GM06990 (cell line): ENCODE measurements around the gene ESRRA.
"Not testable (repeated sequence)": the region's sequence is repeated elsewhere in the genome, so short reads cannot be mapped to it uniquely, and the experiment has no call there.

Experiments used
- DNase-seq: peaks from one replicate; pipeline ENCODE4 v3.0.0-alpha.2; 2011; ENCODE audit not compliant: insufficient read length; ENCODE audit errors: extremely low read depth
- H3K27me3 ChIP-seq: replicated peaks from 2 replicates; pipeline ENCODE4 v1.6.0; 2011; ENCODE audit warnings: low read length; ENCODE audit not compliant: control insufficient read depth, insufficient read depth
- H3K36me3 ChIP-seq: 2 replicates; pipeline ENCODE4 v1.5.1; 2011; ENCODE audit warnings: low read length; ENCODE audit not compliant: control insufficient read depth, insufficient read depth
- H3K4me3 ChIP-seq: replicated peaks from 2 replicates; pipeline ENCODE4 v1.5.1; 2011; ENCODE audit warnings: low read depth, mild to moderate bottlenecking, control low read depth, low read length
- TF ChIP-seq, protein P1 (sequence below): IDR thresholded peaks from 2 replicates; pipeline ENCODE4 v1.5.1; 2011; ENCODE audit warnings: low read length, control low read depth, mild to moderate bottlenecking, inconsistent platforms; ENCODE audit not compliant: insufficient read depth, poor library complexity, severe bottlenecking

ESRRA gene

GRCh38 chr11:64314805-64315561, 9.7 kb downstream of the ESRRA start:
- Histone ChIP-seq H3K36me3 (peaks cover 16% of the 10 kb centered on the region), H3K4me3 (no peak overlapping the region), H3K27me3 (no peaks in the 10 kb centered on the region)
- no peak for DNase-seq
- TF ChIP-seq, protein P1, sequence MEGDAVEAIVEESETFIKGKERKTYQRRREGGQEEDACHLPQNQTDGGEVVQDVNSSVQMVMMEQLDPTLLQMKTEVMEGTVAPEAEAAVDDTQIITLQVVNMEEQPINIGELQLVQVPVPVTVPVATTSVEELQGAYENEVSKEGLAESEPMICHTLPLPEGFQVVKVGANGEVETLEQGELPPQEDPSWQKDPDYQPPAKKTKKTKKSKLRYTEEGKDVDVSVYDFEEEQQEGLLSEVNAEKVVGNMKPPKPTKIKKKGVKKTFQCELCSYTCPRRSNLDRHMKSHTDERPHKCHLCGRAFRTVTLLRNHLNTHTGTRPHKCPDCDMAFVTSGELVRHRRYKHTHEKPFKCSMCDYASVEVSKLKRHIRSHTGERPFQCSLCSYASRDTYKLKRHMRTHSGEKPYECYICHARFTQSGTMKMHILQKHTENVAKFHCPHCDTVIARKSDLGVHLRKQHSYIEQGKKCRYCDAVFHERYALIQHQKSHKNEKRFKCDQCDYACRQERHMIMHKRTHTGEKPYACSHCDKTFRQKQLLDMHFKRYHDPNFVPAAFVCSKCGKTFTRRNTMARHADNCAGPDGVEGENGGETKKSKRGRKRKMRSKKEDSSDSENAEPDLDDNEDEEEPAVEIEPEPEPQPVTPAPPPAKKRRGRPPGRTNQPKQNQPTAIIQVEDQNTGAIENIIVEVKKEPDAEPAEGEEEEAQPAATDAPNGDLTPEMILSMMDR = no peak

DNA sequence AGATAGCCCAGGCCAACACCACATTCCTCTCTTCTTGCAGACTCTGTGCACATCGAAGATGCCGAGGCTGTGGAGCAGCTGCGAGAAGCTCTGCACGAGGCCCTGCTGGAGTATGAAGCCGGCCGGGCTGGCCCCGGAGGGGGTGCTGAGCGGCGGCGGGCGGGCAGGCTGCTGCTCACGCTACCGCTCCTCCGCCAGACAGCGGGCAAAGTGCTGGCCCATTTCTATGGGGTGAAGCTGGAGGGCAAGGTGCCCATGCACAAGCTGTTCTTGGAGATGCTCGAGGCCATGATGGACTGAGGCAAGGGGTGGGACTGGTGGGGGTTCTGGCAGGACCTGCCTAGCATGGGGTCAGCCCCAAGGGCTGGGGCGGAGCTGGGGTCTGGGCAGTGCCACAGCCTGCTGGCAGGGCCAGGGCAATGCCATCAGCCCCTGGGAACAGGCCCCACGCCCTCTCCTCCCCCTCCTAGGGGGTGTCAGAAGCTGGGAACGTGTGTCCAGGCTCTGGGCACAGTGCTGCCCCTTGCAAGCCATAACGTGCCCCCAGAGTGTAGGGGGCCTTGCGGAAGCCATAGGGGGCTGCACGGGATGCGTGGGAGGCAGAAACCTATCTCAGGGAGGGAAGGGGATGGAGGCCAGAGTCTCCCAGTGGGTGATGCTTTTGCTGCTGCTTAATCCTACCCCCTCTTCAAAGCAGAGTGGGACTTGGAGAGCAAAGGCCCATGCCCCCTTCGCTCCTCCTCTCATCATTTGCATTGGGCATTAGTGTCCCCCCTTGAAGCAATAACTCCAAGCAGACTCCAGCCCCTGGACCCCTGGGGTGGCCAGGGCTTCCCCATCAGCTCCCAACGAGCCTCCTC, 10.6 kb downstream of the ESRRA start:
- DNase-seq, H3K27me3 ChIP-seq: not testable (repeated sequence)
- Histone ChIP-seq H3K36me3 (peaks cover 20% of the 10 kb centered on the region), H3K4me3 (peak overlapping the region; percentile 97)

GRCh38 chr11:64316672-64317324, 11.5 kb downstream of the ESRRA start:
- TF ChIP-seq, protein P1 = peak; percentile 28
- peak overlapping the region; percentile 97 for H3K4me3 ChIP-seq
- DNase-seq = peak; percentile 59
- H3K36me3 ChIP-seq = peaks cover 24% of the 10 kb centered on the region
- no peaks in the 10 kb centered on the region for H3K27me3 ChIP-seq

GRCh38 chr11:64317325-64317960, 12.1 kb downstream of the ESRRA start, which contains the start of gene TRMT112:
Gene TRMT112, minus strand, starts transcription at chr11:64317559. Its CDS starts 33 bp downstream, at chr11:64317526.
- DNase-seq = peak; percentile 93
- TF ChIP-seq, protein P1 = no peak
- H3K27me3 ChIP-seq = no peaks in the 10 kb centered on the region
- H3K36me3 ChIP-seq = peaks cover 25% of the 10 kb centered on the region
- H3K4me3 ChIP-seq = peak within 1 kb of the TSS; percentile 97

DNA sequence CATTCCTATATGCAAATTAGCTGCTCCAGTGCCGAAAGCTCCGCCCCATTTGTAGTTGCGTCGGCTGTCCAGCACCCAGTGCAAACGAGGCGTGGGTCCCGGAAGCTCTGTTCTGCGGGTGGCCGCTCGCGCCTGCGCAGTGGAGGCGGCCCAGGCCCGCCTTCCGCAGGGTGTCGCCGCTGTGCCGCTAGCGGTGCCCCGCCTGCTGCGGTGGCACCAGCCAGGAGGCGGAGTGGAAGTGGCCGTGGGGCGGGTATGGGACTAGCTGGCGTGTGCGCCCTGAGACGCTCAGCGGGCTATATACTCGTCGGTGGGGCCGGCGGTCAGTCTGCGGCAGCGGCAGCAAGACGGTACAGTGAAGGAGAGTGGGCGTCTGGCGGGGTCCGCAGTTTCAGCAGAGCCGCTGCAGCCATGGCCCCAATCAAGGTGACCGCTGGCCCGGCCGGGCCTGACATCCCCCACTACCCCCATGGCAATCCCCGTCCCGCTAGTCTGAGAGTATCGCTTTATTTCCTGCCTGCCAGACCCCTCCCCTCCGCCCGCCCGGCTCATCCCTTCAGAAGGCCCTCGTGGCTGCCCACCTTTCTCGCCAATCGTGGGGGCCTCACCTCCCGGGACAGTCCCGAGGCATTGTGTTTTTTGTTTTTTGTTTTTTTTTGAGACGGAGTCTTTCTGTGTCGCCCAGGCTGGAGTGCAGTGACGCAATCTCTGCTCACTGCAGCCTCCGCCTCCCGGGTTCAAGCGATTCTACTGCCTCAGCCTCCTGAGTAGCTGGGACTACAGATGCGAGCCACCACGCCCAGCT, 12.8 kb downstream of the ESRRA start, which contains the start of gene PRDX5:
TSS of gene PRDX5 (plus strand) at position 161 of the 805 bp plus-strand sequence. CDS start at position 256, 95 bp downstream.
- H3K27me3 ChIP-seq = no peaks in the 10 kb centered on the region
- TF ChIP-seq, protein P1 = peak; percentile 40
- H3K4me3 ChIP-seq = peak within 1 kb of the TSS; percentile 97
- peak; percentile 98 for DNase-seq
- H3K36me3 ChIP-seq = peaks cover 30% of the 10 kb centered on the region
